Mesothelial cell of epicardium (in vitro differentiated cells): ENCODE data around the gene PJA2. TPM values are rescaled to one million over a fixed set of nuclear protein-coding genes. Genes with fewer than 3 reads are reported as not detected.

Source experiments
- DNase-seq, 2 experiments: peaks; one replicate each; pipeline ENCODE4 v3.0.0; 2021; ENCODE audit warnings: low spot score in 2 of 2; ENCODE audit not compliant: unreplicated experiment in 2 of 2
- H3K27ac Mint-ChIP-seq: 2 replicates; pipeline ENCODE4 v1.8.0; 2021; ENCODE audit warnings: mixed read lengths
- H3K27me3 Mint-ChIP-seq: 2 replicates; pipeline ENCODE4 v1.8.0; 2021; ENCODE audit warnings: low read depth, mixed read lengths
- H3K36me3 Mint-ChIP-seq: 2 replicates; pipeline ENCODE4 v1.8.0; 2021; ENCODE audit warnings: mixed read lengths
- H3K4me1 Mint-ChIP-seq: 2 replicates; pipeline ENCODE4 v1.8.0; 2021; ENCODE audit warnings: mixed read lengths
- H3K4me3 Mint-ChIP-seq: 2 replicates; pipeline ENCODE4 v1.8.0; 2021; ENCODE audit warnings: mild to moderate bottlenecking, moderate library complexity, mixed read lengths
- H3K9me3 Mint-ChIP-seq: 2 replicates; pipeline ENCODE4 v1.8.0; 2021; ENCODE audit warnings: mixed read lengths
- total RNA-seq: library from RNA; stranded (reverse); gene quantifications from 3 replicates; pipeline ENCODE4 v1.2.1, GENCODE V29; 2021
- TF ChIP-seq, protein P1 (sequence below): fragments of 200-600 bp; sonication (generic); IDR thresholded peaks from one replicate; pipeline ENCODE4 v1.5.0; 2021; ENCODE audit warnings: antibody characterized with exemption; ENCODE audit not compliant: unreplicated experiment

Gene PJA2
- total RNA-seq, 1 donor from 2014 or later, result 69.2 TPM

DNA sequence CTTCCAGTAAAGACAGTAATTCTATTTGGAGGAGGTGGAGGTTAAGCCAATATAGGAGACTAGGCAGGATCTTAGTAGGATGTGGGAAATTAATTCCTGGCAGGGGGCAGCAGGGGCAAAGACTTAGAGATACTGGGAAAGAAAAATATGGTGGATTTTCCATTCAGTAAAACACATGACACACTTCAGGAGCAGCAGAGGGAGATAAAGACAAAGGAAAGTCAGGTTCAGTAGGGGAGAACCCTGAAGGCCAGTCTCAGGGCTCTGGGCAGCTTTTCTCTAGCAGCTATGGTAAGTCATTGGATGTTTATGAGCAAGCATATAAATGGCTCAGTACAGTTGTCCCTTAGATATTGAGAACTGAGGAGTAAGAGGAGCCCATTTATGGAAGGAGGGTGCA lies 105.5 kb downstream of the PJA2 start:
- peaks cover 2% of the 10 kb centered on the region for H3K27me3 Mint-ChIP-seq
- H3K4me1 Mint-ChIP-seq, result no peaks in the 10 kb centered on the region
- no peak for DNase-seq
- no peaks in the 10 kb centered on the region for H3K36me3 Mint-ChIP-seq
- H3K27ac Mint-ChIP-seq, result no peak overlapping the region
- no peaks in the 10 kb centered on the region for H3K9me3 Mint-ChIP-seq
- no peak overlapping the region for H3K4me3 Mint-ChIP-seq
- TF ChIP-seq, protein P1, sequence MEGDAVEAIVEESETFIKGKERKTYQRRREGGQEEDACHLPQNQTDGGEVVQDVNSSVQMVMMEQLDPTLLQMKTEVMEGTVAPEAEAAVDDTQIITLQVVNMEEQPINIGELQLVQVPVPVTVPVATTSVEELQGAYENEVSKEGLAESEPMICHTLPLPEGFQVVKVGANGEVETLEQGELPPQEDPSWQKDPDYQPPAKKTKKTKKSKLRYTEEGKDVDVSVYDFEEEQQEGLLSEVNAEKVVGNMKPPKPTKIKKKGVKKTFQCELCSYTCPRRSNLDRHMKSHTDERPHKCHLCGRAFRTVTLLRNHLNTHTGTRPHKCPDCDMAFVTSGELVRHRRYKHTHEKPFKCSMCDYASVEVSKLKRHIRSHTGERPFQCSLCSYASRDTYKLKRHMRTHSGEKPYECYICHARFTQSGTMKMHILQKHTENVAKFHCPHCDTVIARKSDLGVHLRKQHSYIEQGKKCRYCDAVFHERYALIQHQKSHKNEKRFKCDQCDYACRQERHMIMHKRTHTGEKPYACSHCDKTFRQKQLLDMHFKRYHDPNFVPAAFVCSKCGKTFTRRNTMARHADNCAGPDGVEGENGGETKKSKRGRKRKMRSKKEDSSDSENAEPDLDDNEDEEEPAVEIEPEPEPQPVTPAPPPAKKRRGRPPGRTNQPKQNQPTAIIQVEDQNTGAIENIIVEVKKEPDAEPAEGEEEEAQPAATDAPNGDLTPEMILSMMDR, result no peak

DNA sequence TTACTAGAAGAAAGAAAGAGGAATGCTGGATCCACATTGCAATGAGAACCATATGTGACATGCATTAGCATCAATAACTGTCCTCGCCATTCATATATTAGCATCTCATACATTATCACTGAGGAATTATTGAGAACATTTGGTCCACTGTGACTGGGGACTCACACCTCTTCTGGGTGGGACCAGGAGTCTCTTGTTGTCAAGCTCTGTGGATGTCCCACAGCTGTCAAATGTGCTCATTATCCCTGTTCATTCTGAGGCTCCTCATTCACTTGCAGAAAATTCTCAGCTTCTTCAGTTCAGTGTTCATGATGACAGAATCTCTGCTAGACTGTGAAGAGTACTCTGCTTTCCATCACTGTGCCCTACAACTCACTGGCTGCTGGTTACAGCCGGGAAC lies 109.4 kb downstream of the PJA2 start:
- DNase-seq, result no peak
- Mint-ChIP-seq H3K9me3 (peaks cover 6% of the 10 kb centered on the region), H3K4me3 (no peak overlapping the region), H3K27ac (no peak overlapping the region), H3K4me1 (no peaks in the 10 kb centered on the region), H3K36me3 (no peaks in the 10 kb centered on the region), H3K27me3 (peaks cover 1% of the 10 kb centered on the region)
- TF ChIP-seq, protein P1, result no peak

DNA sequence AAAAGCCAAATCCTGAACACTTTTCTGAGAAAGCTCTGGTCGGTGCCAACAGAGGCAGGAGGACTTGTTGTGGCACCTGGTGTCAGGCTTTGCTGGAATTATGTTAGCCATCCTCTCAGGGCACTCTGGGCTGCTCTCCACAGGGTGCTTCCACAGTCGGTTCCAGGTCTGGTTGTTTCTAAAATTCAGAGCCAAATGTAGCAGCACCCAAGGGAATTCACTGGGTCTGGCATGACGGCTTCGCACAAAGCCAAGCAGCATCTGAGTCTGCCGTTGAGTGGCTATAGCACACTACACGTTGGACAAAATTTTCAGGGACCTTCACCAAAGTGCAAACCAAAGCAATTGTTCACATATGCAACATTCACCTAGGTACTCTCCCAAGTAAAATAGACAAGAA lies 110.2 kb downstream of the PJA2 start:
- H3K27ac Mint-ChIP-seq, result no peak overlapping the region
- no peaks in the 10 kb centered on the region for H3K4me1 Mint-ChIP-seq
- no peak overlapping the region for H3K4me3 Mint-ChIP-seq
- peaks cover 3% of the 10 kb centered on the region for H3K36me3 Mint-ChIP-seq
- TF ChIP-seq, protein P1, result no peak
- H3K27me3 Mint-ChIP-seq, result peaks cover 1% of the 10 kb centered on the region
- H3K9me3 Mint-ChIP-seq, result peaks cover 14% of the 10 kb centered on the region
- DNase-seq, result no peak

DNA sequence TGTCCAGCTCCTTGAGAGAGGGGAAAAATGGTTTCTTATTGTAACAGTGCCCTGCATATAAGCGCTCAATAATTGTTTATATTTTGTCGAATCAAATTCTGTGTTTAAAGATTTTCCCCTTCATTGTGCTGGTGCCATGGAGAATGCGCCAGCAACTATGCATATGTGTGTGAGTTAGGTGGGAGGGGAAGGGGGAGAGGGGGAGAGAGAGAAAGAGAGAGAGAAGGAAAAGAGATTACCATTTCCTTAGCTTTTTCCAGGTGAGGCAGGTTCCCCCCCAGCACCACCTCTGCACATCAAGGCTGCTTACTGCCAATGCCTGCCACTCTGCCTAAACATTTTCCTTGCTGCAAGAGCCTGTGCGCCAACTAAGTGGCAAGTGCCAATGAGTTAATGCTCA lies 111.0 kb downstream of the PJA2 start:
- Mint-ChIP-seq H3K27ac (no peak overlapping the region), H3K27me3 (peaks cover 1% of the 10 kb centered on the region), H3K4me1 (no peaks in the 10 kb centered on the region), H3K9me3 (peaks cover 18% of the 10 kb centered on the region), H3K36me3 (peaks cover 3% of the 10 kb centered on the region), H3K4me3 (no peak overlapping the region)
- DNase-seq, result no peak
- TF ChIP-seq, protein P1, result no peak

DNA sequence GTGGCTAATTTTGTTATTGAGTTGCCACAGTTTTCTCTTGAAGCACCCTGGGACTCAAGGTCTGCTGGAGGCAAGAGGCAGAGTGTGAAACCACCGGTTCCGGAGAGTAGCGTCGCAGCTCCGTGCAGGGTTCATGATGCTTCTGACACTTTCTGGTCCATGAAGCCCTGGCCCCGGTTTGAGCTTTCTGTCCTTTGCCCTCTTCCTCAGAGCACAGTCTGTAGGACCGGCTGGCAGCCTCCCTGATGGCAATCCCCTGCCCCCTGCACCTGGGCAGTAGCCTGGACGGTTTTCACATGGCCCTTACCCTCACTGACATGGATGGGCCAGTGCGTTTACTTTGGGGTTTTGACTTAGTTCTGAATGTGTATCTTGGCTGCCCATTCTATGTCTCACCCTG lies 111.9 kb downstream of the PJA2 start:
- H3K4me1 Mint-ChIP-seq, result no peaks in the 10 kb centered on the region
- H3K27ac Mint-ChIP-seq, result no peak overlapping the region
- peaks cover 1% of the 10 kb centered on the region for H3K27me3 Mint-ChIP-seq
- peaks cover 3% of the 10 kb centered on the region for H3K36me3 Mint-ChIP-seq
- no peak for DNase-seq
- no peak overlapping the region for H3K4me3 Mint-ChIP-seq
- peaks cover 27% of the 10 kb centered on the region for H3K9me3 Mint-ChIP-seq
- TF ChIP-seq, protein P1, result no peak

DNA sequence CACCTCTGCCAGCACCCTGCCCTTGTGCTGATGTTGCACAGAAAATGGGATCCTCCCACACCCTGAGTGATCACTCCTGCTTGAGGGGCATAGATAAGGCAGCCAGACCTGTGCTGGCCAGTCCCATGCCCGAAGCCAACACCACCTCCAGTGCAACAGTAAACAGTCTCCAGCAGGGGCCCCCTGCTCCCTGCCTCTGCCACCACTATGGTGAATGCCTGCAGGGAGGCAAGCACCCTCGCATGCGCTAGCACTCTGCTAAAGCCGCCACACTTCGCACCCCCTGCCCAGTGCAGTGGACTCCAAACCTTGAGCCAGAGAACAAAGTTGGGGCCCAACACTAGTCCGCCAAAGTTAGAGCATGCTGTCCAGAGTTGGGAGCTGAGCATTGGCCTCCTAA lies 118.7 kb downstream of the PJA2 start:
- H3K27me3 Mint-ChIP-seq, result no peaks in the 10 kb centered on the region
- H3K4me1 Mint-ChIP-seq, result no peaks in the 10 kb centered on the region
- TF ChIP-seq, protein P1, result no peak
- peaks cover 56% of the 10 kb centered on the region for H3K9me3 Mint-ChIP-seq
- H3K27ac Mint-ChIP-seq, result no peak overlapping the region
- DNase-seq, result no peak
- peaks cover 13% of the 10 kb centered on the region for H3K36me3 Mint-ChIP-seq
- no peak overlapping the region for H3K4me3 Mint-ChIP-seq
